Measurements from ENCODE around the gene PPID. TPM values are rescaled to one million over a fixed set of nuclear protein-coding genes. Genes with fewer than 3 reads are reported as not detected.
"Not testable (repeated sequence)": the region's sequence is repeated elsewhere in the genome, so short reads cannot be mapped to it uniquely, and the experiment has no call there.

The PPID gene
- total RNA-seq, result 10 to 100 TPM; 31.5 to 34.5 TPM

GRCh38 chr4:158722917-158723793 is at the start of gene PPID:
Gene PPID (minus strand): TSS chr4:158723396. CDS start chr4:158723288, 108 bp downstream.
- ATAC-seq (ENCODE audit: low read depth) (peak; percentile 92), DNase-seq (peak; percentile 87)
- Mint-ChIP-seq H3K27ac (peak within 1 kb of the TSS; percentile 96), H3K9me3 (no peaks in the 10 kb centered on the region), H3K4me3 (peak within 1 kb of the TSS; percentile 95), H3K4me1 (peaks cover 23% of the 10 kb centered on the region), H3K27me3 (no peaks in the 10 kb centered on the region), H3K36me3 (peaks cover 20% of the 10 kb centered on the region)
- POLR2A ChIA-PET, result interaction anchor here (0.7 kb wide), 1 partner anchor 10 kb away, joined by 3 read pairs; no protein-coding TSS in a partner anchor

- H3K27ac Mint-ChIP-seq, result no peak overlapping the region
- POLR2A ChIA-PET, result no interaction called here
Measured at GRCh38 chr4:158771776-158772175, 48.6 kb upstream of the PPID start.

GRCh38 chr4:158770671-158771070 is 47.5 kb upstream of the PPID start:
- POLR2A ChIA-PET, result no interaction called here

More at GRCh38 chr4:158771776-158772175, 48.6 kb upstream of the PPID start:
- H3K4me1 Mint-ChIP-seq, result peaks cover 35% of the 10 kb centered on the region
- no peak overlapping the region for H3K4me3 Mint-ChIP-seq
- no peak for DNase-seq
- H3K27me3 Mint-ChIP-seq, result peaks cover 3% of the 10 kb centered on the region
- no peaks in the 10 kb centered on the region for H3K9me3 Mint-ChIP-seq
- peaks cover 10% of the 10 kb centered on the region for H3K36me3 Mint-ChIP-seq
- ATAC-seq (ENCODE audit: low read depth), result no peak

GRCh38 chr4:158769175-158769921 is 46.2 kb upstream of the PPID start:
- peak overlapping the region; percentile 100 for H3K4me3 Mint-ChIP-seq
- H3K36me3 Mint-ChIP-seq, result peaks cover 7% of the 10 kb centered on the region
- POLR2A ChIA-PET, result interaction anchor here (0.6 to 1.9 kb wide), 5 partner anchors 45 to 348 kb away, joined by 3 to 4 read pairs (median 3); no protein-coding TSS in a partner anchor
- DNase-seq, result peak; percentile 68
- H3K27ac Mint-ChIP-seq, result peak overlapping the region; percentile 97
- H3K4me1 Mint-ChIP-seq, result peaks cover 29% of the 10 kb centered on the region
- H3K27me3 Mint-ChIP-seq, result peaks cover 3% of the 10 kb centered on the region
- ATAC-seq (ENCODE audit: low read depth), result peak; percentile 43
- H3K9me3 Mint-ChIP-seq, result no peaks in the 10 kb centered on the region

More at GRCh38 chr4:158770671-158771070, 47.5 kb upstream of the PPID start:
- H3K4me3 Mint-ChIP-seq, result peak overlapping the region; percentile 100
- no peak overlapping the region for H3K27ac Mint-ChIP-seq
- H3K36me3 Mint-ChIP-seq, result peaks cover 10% of the 10 kb centered on the region
- ATAC-seq (ENCODE audit: low read depth), result no peak
- H3K9me3 Mint-ChIP-seq, result no peaks in the 10 kb centered on the region
- no peak for DNase-seq
- peaks cover 35% of the 10 kb centered on the region for H3K4me1 Mint-ChIP-seq
- peaks cover 3% of the 10 kb centered on the region for H3K27me3 Mint-ChIP-seq

GRCh38 chr4:158768555-158769174 is 45.5 kb upstream of the PPID start, which contains the start of gene FNIP2:
Gene FNIP2 (plus strand): TSS chr4:158769026. CDS start chr4:158769213, 187 bp downstream.
- peak; percentile 80 for DNase-seq
- Mint-ChIP-seq H3K27me3 (peaks cover 3% of the 10 kb centered on the region), H3K36me3 (peaks cover 7% of the 10 kb centered on the region), H3K9me3 (no peaks in the 10 kb centered on the region), H3K4me3 (peak within 1 kb of the TSS; percentile 100), H3K27ac (peak within 1 kb of the TSS; percentile 97), H3K4me1 (peaks cover 29% of the 10 kb centered on the region)
- POLR2A ChIA-PET, result interaction anchor here (0.7 to 1.9 kb wide), 4 partner anchors 44 to 98 kb away, joined by 3 to 4 read pairs (median 4); no protein-coding TSS in a partner anchor
- ATAC-seq (ENCODE audit: low read depth), result peak; percentile 84

- POLR2A ChIA-PET, result no interaction called here
- Mint-ChIP-seq H3K4me1 (peaks cover 27% of the 10 kb centered on the region), H3K36me3 (peaks cover 7% of the 10 kb centered on the region), H3K4me3 (no peak overlapping the region), H3K27ac (peak overlapping the region; percentile 32), H3K9me3 (no peaks in the 10 kb centered on the region), H3K27me3 (peaks cover 3% of the 10 kb centered on the region)
- DNase-seq, result no peak
- ATAC-seq (ENCODE audit: low read depth), result no peak
Measured at GRCh38 chr4:158767451-158767850, 44.3 kb upstream of the PPID start.

- Mint-ChIP-seq H3K9me3 (no peaks in the 10 kb centered on the region), H3K4me3 (no peak overlapping the region), H3K4me1 (peaks cover 22% of the 10 kb centered on the region), H3K36me3 (peaks cover 2% of the 10 kb centered on the region), H3K27me3 (peaks cover 3% of the 10 kb centered on the region), H3K27ac (no peak overlapping the region)
- ATAC-seq (ENCODE audit: low read depth) (no peak), DNase-seq (no peak)
- POLR2A ChIA-PET, result no interaction called here
Measured at GRCh38 chr4:158766434-158767044, 43.3 kb upstream of the PPID start.

- no peaks in the 10 kb centered on the region for H3K9me3 Mint-ChIP-seq
- POLR2A ChIA-PET, result no interaction called here
- H3K4me3 Mint-ChIP-seq, result no peak overlapping the region
- ATAC-seq (ENCODE audit: low read depth), result no peak
- H3K4me1 Mint-ChIP-seq, result peaks cover 4% of the 10 kb centered on the region
- H3K36me3 Mint-ChIP-seq, result no peaks in the 10 kb centered on the region
- H3K27me3 Mint-ChIP-seq, result peaks cover 4% of the 10 kb centered on the region
- H3K27ac Mint-ChIP-seq, result no peak overlapping the region
- no peak for DNase-seq
Measured at GRCh38 chr4:158763462-158763861, 40.3 kb upstream of the PPID start.

- Mint-ChIP-seq H3K27me3 (peaks cover 5% of the 10 kb centered on the region), H3K4me1 (no peaks in the 10 kb centered on the region), H3K4me3 (no peak overlapping the region), H3K36me3 (no peaks in the 10 kb centered on the region), H3K27ac (no peak overlapping the region), H3K9me3 (no peaks in the 10 kb centered on the region)
- POLR2A ChIA-PET, result no interaction called here
- DNase-seq (no peak), ATAC-seq (ENCODE audit: low read depth) (no peak)
Measured at GRCh38 chr4:158762553-158762952, 39.4 kb upstream of the PPID start.

- Mint-ChIP-seq H3K36me3 (no peaks in the 10 kb centered on the region), H3K4me1 (no peaks in the 10 kb centered on the region), H3K27ac (no peak overlapping the region), H3K27me3 (peaks cover 12% of the 10 kb centered on the region), H3K4me3 (no peak overlapping the region), H3K9me3 (no peaks in the 10 kb centered on the region)
- ATAC-seq (ENCODE audit: low read depth) (no peak), DNase-seq (no peak)
- POLR2A ChIA-PET, result no interaction called here
Measured at GRCh38 chr4:158760866-158761265, 37.7 kb upstream of the PPID start.

GRCh38 chr4:158759539-158759938 is 36.3 kb upstream of the PPID start:
- H3K4me1 Mint-ChIP-seq; ATAC-seq (ENCODE audit: low read depth); H3K9me3 Mint-ChIP-seq; DNase-seq; POLR2A ChIA-PET; H3K4me3 Mint-ChIP-seq; H3K36me3 Mint-ChIP-seq; H3K27ac Mint-ChIP-seq: not testable (repeated sequence)
- peaks cover 16% of the 10 kb centered on the region for H3K27me3 Mint-ChIP-seq

GRCh38 chr4:158758703-158759102 is 35.5 kb upstream of the PPID start:
- DNase-seq (no peak), ATAC-seq (ENCODE audit: low read depth) (no peak)
- H3K9me3 Mint-ChIP-seq, result no peaks in the 10 kb centered on the region
- H3K4me1 Mint-ChIP-seq, result no peaks in the 10 kb centered on the region
- H3K27ac Mint-ChIP-seq, result no peak overlapping the region
- POLR2A ChIA-PET, result no interaction called here
- no peak overlapping the region for H3K4me3 Mint-ChIP-seq
- H3K27me3 Mint-ChIP-seq, result peaks cover 22% of the 10 kb centered on the region
- H3K36me3 Mint-ChIP-seq, result no peaks in the 10 kb centered on the region

- H3K27me3 Mint-ChIP-seq, result peaks cover 22% of the 10 kb centered on the region
- ATAC-seq (ENCODE audit: low read depth), result no peak
Measured at GRCh38 chr4:158758142-158758541, 34.9 kb upstream of the PPID start.

More at GRCh38 chr4:158758142-158758541, 34.9 kb upstream of the PPID start:
- no peaks in the 10 kb centered on the region for H3K4me1 Mint-ChIP-seq
- no peak overlapping the region for H3K4me3 Mint-ChIP-seq
- H3K27ac Mint-ChIP-seq, result no peak overlapping the region
- no peak for DNase-seq
- no peaks in the 10 kb centered on the region for H3K36me3 Mint-ChIP-seq
- POLR2A ChIA-PET, result no interaction called here
- no peaks in the 10 kb centered on the region for H3K9me3 Mint-ChIP-seq

All from activated naive CD8-positive, alpha-beta T cell treated with anti-CD3 and anti-CD28 coated beads, Interleukin-2, amount 10 ng/mL, durations not matched to agents 7 days and 5 days (primary cell).